B cell (primary cell): ENCODE data around the gene GUCA2B. TPM values are rescaled to one million over a fixed set of nuclear protein-coding genes. Genes with fewer than 3 reads are reported as not detected.

ENCODE experiments used
- ATAC-seq: fragments of 200-7000 bp; cut with Tn5 transposase; one replicate; pipeline ENCODE4 v1.10.0; 2021; ENCODE audit warnings: low read depth, mild to moderate bottlenecking, moderate number of reproducible peaks, moderate library complexity
- CTCF ChIA-PET: fragments of 350-600 bp; sonication (Branson Sonifier 250); formaldehyde crosslinking; loops from one replicate; lab custom pipeline; 2021; ENCODE audit warnings: antibody characterized with exemption, inconsistent platforms; lab: Charles Lee
- POLR2A ChIA-PET: fragments of 350-600 bp; sonication (Branson Sonifier 250); formaldehyde crosslinking; loops from one replicate; lab custom pipeline; 2021; ENCODE audit warnings: antibody characterized with exemption; lab: Charles Lee
- DNase-seq: peaks from one replicate; pipeline ENCODE4 v3.0.0; 2013
- H2AFZ ChIP-seq: 2 replicates; pipeline ENCODE4 v1.6.1; 2012; ENCODE audit warnings: mild to moderate bottlenecking, low read depth, low read length; ENCODE audit not compliant: insufficient read depth, poor library complexity, severe bottlenecking
- H3K27ac ChIP-seq, 2 donors: 1 replicate in 1 of 2; 2 replicates in 1 of 2; pipeline ENCODE4 v1.5.1; 2012 to 2013; ENCODE audit warnings: low read length in 2 of 2, mild to moderate bottlenecking in 2 of 2, moderate library complexity in 1 of 2
- H3K27me3 ChIP-seq, 4 experiments: fragments of 200-600 bp in 1 of 4; sonication (generic) in 1 of 4; replicated peaks in 1 of 4; 1 replicate in 2 of 4; 2 replicates in 2 of 4; pipeline versions ENCODE4 v1.6.1 to v1.7.0; 2013 to 2016; ENCODE audit warnings: low read length in 3 of 4, mild to moderate bottlenecking in 2 of 4, mixed read lengths in 1 of 4, moderate library complexity in 1 of 4; ENCODE audit not compliant: insufficient read depth in 4 of 4, control insufficient read depth in 3 of 4; ENCODE audit errors: control extremely low read depth in 1 of 4
- H3K36me3 ChIP-seq, 2 experiments: replicated peaks in 1 of 2; 1 replicate in 1 of 2; 2 replicates in 1 of 2; pipeline versions ENCODE4 v1.6.1 to v1.7.1; 2013; ENCODE audit warnings: low read length in 1 of 2; ENCODE audit not compliant: insufficient read depth in 2 of 2, control insufficient read depth in 1 of 2; ENCODE audit errors: control extremely low read depth in 1 of 2, extremely low read depth in 1 of 2
- H3K4me1 ChIP-seq, 2 donors: fragments of 200-600 bp in 1 of 2; sonication (generic) in 1 of 2; 1 replicate in 1 of 2; 2 replicates in 1 of 2; pipeline versions ENCODE4 v1.5.1 to v1.6.1; 2013 to 2017; ENCODE audit warnings: low read length in 2 of 2; ENCODE audit not compliant: control insufficient read depth in 2 of 2, insufficient read depth in 2 of 2
- H3K4me2 ChIP-seq: replicated peaks from 2 replicates; pipeline ENCODE3; 2012; ENCODE audit warnings: mild to moderate bottlenecking, low read depth, low read length; ENCODE audit not compliant: poor library complexity, severe bottlenecking
- H3K4me3 ChIP-seq, 5 experiments: fragments of 200-600 bp in 1 of 5; sonication (generic) in 1 of 5; 1 replicate in 3 of 5; 2 replicates in 2 of 5; pipeline versions ENCODE4 v1.5.1 to v1.7.0; 2011 to 2016; ENCODE audit warnings: low read length in 4 of 5, mild to moderate bottlenecking in 4 of 5, low read depth in 2 of 5, control low read depth in 1 of 5, moderate library complexity in 1 of 5; ENCODE audit not compliant: insufficient read depth in 1 of 5; ENCODE audit errors: control extremely low read depth in 1 of 5, extremely low read depth in 1 of 5
- H3K79me2 ChIP-seq: fragments of 200-600 bp; sonication (generic); one replicate; pipeline ENCODE4 v1.6.0; 2016; ENCODE audit warnings: low read length; ENCODE audit not compliant: control insufficient read depth, insufficient read depth
- H3K9ac ChIP-seq: fragments of 200-600 bp; sonication (generic); 2 replicates; pipeline ENCODE4 v1.6.1; 2017; ENCODE audit warnings: mild to moderate bottlenecking, low read length, moderate library complexity
- H3K9me3 ChIP-seq, 3 donors: one replicate each; pipeline versions ENCODE4 v1.6.1 to v1.7.1; 2013; ENCODE audit warnings: low read length in 2 of 3; ENCODE audit not compliant: control insufficient read depth in 2 of 3, insufficient read depth in 1 of 3; ENCODE audit errors: control extremely low read depth in 1 of 3
- H4K20me1 ChIP-seq: 2 replicates; pipeline ENCODE4 v1.6.0; 2012; ENCODE audit warnings: mild to moderate bottlenecking, low read length; ENCODE audit not compliant: insufficient read depth, control insufficient read depth, poor library complexity, severe bottlenecking
- H3K27ac Mint-ChIP-seq: one replicate; pipeline ENCODE4 v1.8.0; 2021; ENCODE audit warnings: mixed read lengths
- H3K27me3 Mint-ChIP-seq: one replicate; pipeline ENCODE4 v1.8.0; 2021; ENCODE audit warnings: mixed read lengths
- H3K4me1 Mint-ChIP-seq: one replicate; pipeline ENCODE4 v1.8.0; 2021; ENCODE audit warnings: mixed read lengths
- H3K4me3 Mint-ChIP-seq: one replicate; pipeline ENCODE4 v1.8.0; 2021; ENCODE audit warnings: mixed read lengths
- H3K9me3 Mint-ChIP-seq: one replicate; pipeline ENCODE4 v1.8.0; 2022; ENCODE audit warnings: mixed read lengths; ENCODE audit not compliant: insufficient read depth
- CTCF ChIP-seq: fragments of 200-600 bp; IDR thresholded peaks from one replicate; pipeline ENCODE4 v1.8.0; 2022; ENCODE audit warnings: antibody characterized with exemption, mild to moderate bottlenecking
- EZH2 ChIP-seq: IDR thresholded peaks from 2 replicates; pipeline ENCODE4 v1.6.1; 2012; ENCODE audit warnings: borderline replicate concordance, low read depth, mild to moderate bottlenecking, moderate library complexity, low read length; ENCODE audit not compliant: insufficient read depth, poor library complexity, severe bottlenecking
- WGBS: methylation state at CpG from one replicate; pipeline ENCODE4 v1.1.5; 2013; ENCODE audit warnings: missing lambda C conversion rate; ENCODE audit not compliant: insufficient coverage; 5-methylcytosine and 5-hydroxymethylcytosine counted together
- intact Hi-C: fragments of 100-400 bp; cut with micrococcal nuclease; formaldehyde crosslinking; loops from one replicate; pipeline ENCODE4 v1.10.0; 2022
- polyA plus RNA-seq: library from polyadenylated mRNA; depleted of rRNA; stranded (reverse); fragments of >200 nt; gene quantifications from 2 replicates; pipeline ENCODE4 v1.2.3, GENCODE V29; 2012
- total RNA-seq, 2 donors: library from RNA; stranded (reverse); fragments of 120-200 nt in 1 of 2; gene quantifications; 1 replicate in 1 of 2; 2 replicates in 1 of 2; pipeline versions ENCODE4 v1.2.3 to v1.2.4, GENCODE V29; 2013 to 2022

GUCA2B gene
- total and polyA plus RNA-seq, 2 donors (not counting 1 experiment from before 2014, with no cell fraction given): not detected

GRCh38 chr1:42117214-42117613 lies 36.0 kb upstream of the GUCA2B start:
- Histone ChIP-seq H3K36me3 (no peaks in the 10 kb centered on the region), H3K27ac (no peak overlapping the region), H3K4me1 (no peaks in the 10 kb centered on the region), H3K9ac (no peak overlapping the region), H2AFZ (no peak overlapping the region), H4K20me1 (no peaks in the 10 kb centered on the region), H3K27me3 (peaks cover 0 to 5% (median 0%) of the 10 kb centered on the region in 4 experiments), H3K4me3 (no peak overlapping the region), H3K79me2 (no peaks in the 10 kb centered on the region), H3K9me3 (no peaks in the 10 kb centered on the region), H3K4me2 (no peak overlapping the region)
- no peak for ATAC-seq
- ChIA-PET CTCF (interaction anchor here (1.0 to 1.1 kb wide), 2 partner anchors 9 to 543 kb away, joined by 3 to 4 read pairs; no protein-coding TSS in a partner anchor), POLR2A (no interaction called here)
- WGBS: 86% methylated on average over 5 of the region's 5 CpGs
- TF ChIP-seq EZH2 (no peak), CTCF (no peak)
- Mint-ChIP-seq H3K27me3 (peaks cover 38% of the 10 kb centered on the region), H3K4me1 (no peaks in the 10 kb centered on the region), H3K9me3 (no peaks in the 10 kb centered on the region), H3K27ac (no peak overlapping the region), H3K4me3 (no peak overlapping the region)
- DNase-seq: no peak
- intact Hi-C loops: no loop called here

- Histone ChIP-seq H3K27me3 (peaks cover 0 to 5% (median 0%) of the 10 kb centered on the region in 4 experiments), H3K4me2 (no peak overlapping the region), H3K4me3 (no peak overlapping the region), H3K27ac (no peak overlapping the region), H3K4me1 (no peaks in the 10 kb centered on the region), H2AFZ (no peak overlapping the region), H4K20me1 (no peaks in the 10 kb centered on the region), H3K9ac (no peak overlapping the region), H3K79me2 (no peaks in the 10 kb centered on the region), H3K9me3 (no peaks in the 10 kb centered on the region), H3K36me3 (no peaks in the 10 kb centered on the region)
- ATAC-seq (no peak), DNase-seq (no peak)
- ChIA-PET POLR2A (no interaction called here), CTCF (interaction anchor here (1.0 to 1.3 kb wide), 3 partner anchors 8 to 602 kb away, joined by 3 to 4 read pairs (median 3); no protein-coding TSS in a partner anchor)
- Mint-ChIP-seq H3K4me1 (no peaks in the 10 kb centered on the region), H3K27me3 (peaks cover 36% of the 10 kb centered on the region), H3K27ac (no peak overlapping the region), H3K9me3 (no peaks in the 10 kb centered on the region), H3K4me3 (no peak overlapping the region)
- intact Hi-C loops: no loop called here
- TF ChIP-seq CTCF (no peak), EZH2 (no peak)
- no CpG with 5 or more reads among the region's 1 CpG for WGBS
Observed at GRCh38 chr1:42118125-42118524, 35.1 kb upstream of the GUCA2B start.
